DOHH2 (cell line): ENCODE data around the gene NDUFA13.

Experiments used
- H3F3A ChIP-seq: fragments of 200-600 bp; sonication (generic), shearing (Covaris generic); 2 replicates; pipeline ENCODE4 v1.6.0; 2016; ENCODE audit warnings: antibody characterized with exemption, mild to moderate bottlenecking; ENCODE audit not compliant: control insufficient read depth, insufficient read depth
- H3K27ac ChIP-seq: fragments of 200-600 bp; sonication (generic); 2 replicates; pipeline ENCODE4 v1.5.1; 2014; ENCODE audit warnings: low read depth, mild to moderate bottlenecking, low read length, moderate library complexity
- H3K27me3 ChIP-seq: fragments of 200-600 bp; sonication (generic); 2 replicates; pipeline ENCODE4 v1.6.1; 2014; ENCODE audit warnings: mild to moderate bottlenecking, low read length, mixed read lengths; ENCODE audit not compliant: control insufficient read depth
- H3K36me3 ChIP-seq: fragments of 200-600 bp; sonication (generic); 2 replicates; pipeline ENCODE4 v1.6.1; 2014; ENCODE audit warnings: mild to moderate bottlenecking, low read length, moderate library complexity, mixed read lengths; ENCODE audit not compliant: control insufficient read depth
- H3K4me1 ChIP-seq: fragments of 200-600 bp; sonication (generic); 2 replicates; pipeline ENCODE4 v1.6.1; 2014; ENCODE audit warnings: mild to moderate bottlenecking, low read length, mixed read lengths; ENCODE audit not compliant: control insufficient read depth
- H3K4me2 ChIP-seq: fragments of 200-600 bp; sonication (generic); 2 replicates; pipeline ENCODE4 v1.6.0; 2014; ENCODE audit warnings: mild to moderate bottlenecking, low read length, moderate library complexity
- H3K4me3 ChIP-seq: fragments of 200-600 bp; sonication (generic); 2 replicates; pipeline ENCODE4 v1.5.1; 2014; ENCODE audit warnings: mild to moderate bottlenecking, low read length, mixed read lengths
- H3K79me2 ChIP-seq: fragments of 200-600 bp; sonication (generic); 2 replicates; pipeline ENCODE4 v1.6.1; 2014; ENCODE audit warnings: mild to moderate bottlenecking, low read length, mixed read lengths; ENCODE audit not compliant: control insufficient read depth
- H3K9me2 ChIP-seq: fragments of 200-600 bp; sonication (generic); replicated peaks from 2 replicates; pipeline ENCODE4 v1.6.1; 2014; ENCODE audit warnings: mild to moderate bottlenecking, low read length, mixed read lengths; ENCODE audit not compliant: control insufficient read depth
- H3K9me3 ChIP-seq: fragments of 200-600 bp; sonication (generic); 2 replicates; pipeline ENCODE4 v1.6.1; 2014; ENCODE audit warnings: antibody characterized with exemption, low read length, mixed read lengths; ENCODE audit not compliant: control insufficient read depth, insufficient read depth
- H4K20me1 ChIP-seq: fragments of 200-600 bp; sonication (generic); 2 replicates; pipeline ENCODE4 v1.6.0; 2014; ENCODE audit warnings: low read depth, mild to moderate bottlenecking, antibody characterized with exemption, low read length, moderate library complexity; ENCODE audit not compliant: control insufficient read depth, insufficient read depth
- CTCF ChIP-seq: fragments of 200-600 bp; sonication (generic); IDR thresholded peaks from one replicate; pipeline ENCODE4 v1.5.1; 2014; ENCODE audit warnings: antibody characterized with exemption, mild to moderate bottlenecking, low read depth, low read length; ENCODE audit not compliant: poor library complexity, severe bottlenecking
- EZH2phosphoT487 ChIP-seq: fragments of 200-600 bp; sonication (generic); IDR thresholded peaks from 2 replicates; pipeline ENCODE4 v1.6.1; 2017; ENCODE audit warnings: borderline replicate concordance, mild to moderate bottlenecking, antibody characterized with exemption, low read length, moderate library complexity, mixed read lengths

NDUFA13 gene

DNA sequence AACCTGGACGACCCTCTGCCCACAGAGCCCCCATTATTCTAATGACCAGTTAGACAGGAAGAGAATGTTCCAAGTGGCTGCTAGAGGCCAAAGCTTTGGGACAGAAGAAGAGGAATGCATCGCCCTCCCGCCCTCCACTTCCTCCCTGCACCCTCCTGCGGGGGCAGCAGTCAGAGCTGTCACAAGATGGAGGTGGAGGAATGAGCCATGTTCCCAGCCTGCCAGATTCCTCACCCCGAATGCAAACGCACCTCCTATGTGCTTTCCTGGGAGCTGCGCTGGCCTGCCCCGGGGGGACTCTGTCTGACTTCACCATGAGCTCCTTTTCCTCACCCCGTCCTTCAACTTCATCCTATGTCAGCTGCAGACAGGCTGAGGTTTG, 14.4 kb downstream of the NDUFA13 start:
- Histone ChIP-seq H3K4me1 (peaks cover 30% of the 10 kb centered on the region), H3K79me2 (peaks cover 11% of the 10 kb centered on the region), H3K36me3 (peaks cover 39% of the 10 kb centered on the region), H3K9me2 (no peaks in the 10 kb centered on the region), H3F3A (peaks cover 10% of the 10 kb centered on the region), H3K27me3 (no peaks in the 10 kb centered on the region), H3K4me2 (no peak overlapping the region), H3K4me3 (no peak overlapping the region), H4K20me1 (no peaks in the 10 kb centered on the region), H3K27ac (no peak overlapping the region), H3K9me3 (no peaks in the 10 kb centered on the region)
- TF ChIP-seq CTCF (no peak), EZH2phosphoT487 (no peak)

DNA sequence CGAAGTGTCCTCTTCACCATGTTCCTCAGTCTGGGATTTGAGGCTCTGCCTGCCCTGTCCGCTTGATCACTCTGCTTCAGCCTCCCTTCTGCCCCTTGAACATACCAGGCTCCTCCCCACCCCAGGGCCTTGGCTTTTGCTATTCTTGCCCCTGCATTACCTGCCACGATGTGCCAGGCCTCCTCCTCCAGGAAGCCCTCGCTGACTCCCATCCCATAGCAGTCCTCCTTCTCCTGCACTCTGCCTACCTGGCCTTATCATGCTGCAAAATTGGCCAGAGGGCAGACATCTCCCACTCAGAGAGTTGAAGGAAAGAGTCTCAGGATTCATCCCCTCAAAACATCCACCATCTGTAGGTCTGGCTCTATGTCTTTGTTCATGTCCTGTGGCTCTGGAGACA, 14.9 kb downstream of the NDUFA13 start:
- peaks cover 34% of the 10 kb centered on the region for H3K36me3 ChIP-seq
- peaks cover 10% of the 10 kb centered on the region for H3F3A ChIP-seq
- no peak overlapping the region for H3K4me3 ChIP-seq
- peaks cover 26% of the 10 kb centered on the region for H3K4me1 ChIP-seq
- H3K9me2 ChIP-seq = no peaks in the 10 kb centered on the region
- no peaks in the 10 kb centered on the region for H4K20me1 ChIP-seq
- peaks cover 7% of the 10 kb centered on the region for H3K79me2 ChIP-seq
- no peaks in the 10 kb centered on the region for H3K27me3 ChIP-seq
- TF ChIP-seq CTCF (no peak), EZH2phosphoT487 (no peak)
- H3K27ac ChIP-seq = no peak overlapping the region
- H3K4me2 ChIP-seq = no peak overlapping the region
- no peaks in the 10 kb centered on the region for H3K9me3 ChIP-seq

DNA sequence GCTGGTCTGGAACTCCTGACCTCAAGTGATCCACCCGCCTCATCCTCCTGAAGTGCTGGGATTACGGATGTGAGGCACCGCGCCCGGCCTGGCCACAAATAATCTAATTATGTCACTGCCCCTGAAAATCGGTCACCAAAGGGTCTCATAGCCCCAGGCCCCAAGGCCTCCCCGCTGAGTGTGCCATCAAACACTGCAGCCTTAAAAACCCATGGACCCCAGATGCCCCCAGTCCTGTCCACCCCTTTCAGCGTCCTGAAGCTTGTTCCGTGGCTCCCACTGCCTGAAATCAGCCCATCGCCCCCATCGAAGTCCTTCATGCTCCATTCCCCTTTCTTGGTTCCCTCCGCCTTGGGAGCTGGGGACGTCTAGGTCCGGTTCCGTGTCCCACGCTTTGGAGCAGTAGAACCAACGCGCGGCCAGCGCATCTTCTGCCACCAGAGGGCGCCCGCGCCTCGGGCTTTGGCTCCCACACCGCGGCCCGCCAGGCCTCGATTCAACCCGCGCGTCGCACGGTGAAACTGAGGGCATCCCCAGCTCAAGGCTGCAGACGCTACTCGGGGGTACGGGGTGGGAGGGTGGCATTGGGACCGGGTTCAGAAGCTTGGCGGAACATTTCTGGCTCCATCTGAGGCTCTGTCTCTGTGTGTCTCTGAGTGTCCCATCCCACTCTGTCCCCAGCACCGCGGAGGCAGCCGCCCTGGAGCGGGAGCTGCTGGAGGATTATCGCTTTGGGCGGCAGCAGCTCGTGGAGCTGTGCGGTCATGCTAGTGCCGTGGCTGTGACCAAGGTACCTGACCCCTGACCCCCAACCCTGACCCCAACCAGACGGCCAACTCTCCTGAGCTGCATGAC, 16.2 kb downstream of the NDUFA13 start:
- no peaks in the 10 kb centered on the region for H4K20me1 ChIP-seq
- TF ChIP-seq CTCF = peak; percentile 98
- no peak for TF ChIP-seq EZH2phosphoT487
- peaks cover 7% of the 10 kb centered on the region for H3F3A ChIP-seq
- no peak overlapping the region for H3K4me3 ChIP-seq
- H3K27me3 ChIP-seq = no peaks in the 10 kb centered on the region
- peaks cover 13% of the 10 kb centered on the region for H3K4me1 ChIP-seq
- peaks cover 24% of the 10 kb centered on the region for H3K36me3 ChIP-seq
- H3K9me2 ChIP-seq = no peaks in the 10 kb centered on the region
- no peaks in the 10 kb centered on the region for H3K79me2 ChIP-seq
- no peaks in the 10 kb centered on the region for H3K9me3 ChIP-seq
- H3K4me2 ChIP-seq = peak overlapping the region; percentile 33; the same call in 1 of the 2 replicates
- H3K27ac ChIP-seq = no peak overlapping the region
